ENCODE data around the gene ACKR3.

ACKR3 gene

DNA sequence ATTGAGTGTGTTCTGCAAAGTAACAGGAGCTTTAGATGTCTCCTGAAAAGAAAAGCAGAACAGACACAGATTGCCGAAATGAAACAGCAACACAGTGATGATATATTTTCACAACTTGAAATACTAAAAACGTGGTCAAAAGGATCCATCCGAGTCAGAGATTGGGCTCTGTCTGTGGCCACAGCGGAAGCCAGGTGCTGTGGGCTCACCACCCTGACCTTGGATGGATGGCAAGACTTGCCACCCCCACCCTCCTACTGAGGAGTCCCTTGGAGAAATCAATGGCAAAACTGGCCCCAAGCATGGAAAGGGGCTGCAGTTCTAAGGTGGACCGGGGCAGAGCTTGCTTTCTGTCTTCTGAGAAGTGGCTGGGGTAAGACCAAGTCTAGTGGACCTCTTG lies 31.4 kb upstream of the ACKR3 start:
- Histone ChIP-seq H3K27me3 (ENCODE audit: insufficient read depth, poor library complexity, severe bottlenecking) (peaks cover 3% of the 10 kb centered on the region), H3K4me3 (replicated peaks; ENCODE audit: insufficient read depth, low read length) (no peak overlapping the region), H3K27ac (replicated peaks) (no peak overlapping the region)
- no peak for TF ChIP-seq POLR2AphosphoS5 (IDR thresholded peaks at IDR 0.05; ENCODE audit: low read depth)
- no peak for DNase-seq (ENCODE audit: low read depth in 1 of 2, low spot score in 1 of 2)

GRCh38 chr2:236541008-236541562 lies 28.5 kb upstream of the ACKR3 start:
- Histone ChIP-seq H3K4me3 (replicated peaks; ENCODE audit: insufficient read depth, low read length) (no peak overlapping the region), H3K27ac (replicated peaks) (no peak overlapping the region), H3K27me3 (ENCODE audit: insufficient read depth, poor library complexity, severe bottlenecking) (peaks cover 3% of the 10 kb centered on the region)
- DNase-seq (ENCODE audit: low read depth in 1 of 2, low spot score in 1 of 2), result no peak
- TF ChIP-seq, protein P1, sequence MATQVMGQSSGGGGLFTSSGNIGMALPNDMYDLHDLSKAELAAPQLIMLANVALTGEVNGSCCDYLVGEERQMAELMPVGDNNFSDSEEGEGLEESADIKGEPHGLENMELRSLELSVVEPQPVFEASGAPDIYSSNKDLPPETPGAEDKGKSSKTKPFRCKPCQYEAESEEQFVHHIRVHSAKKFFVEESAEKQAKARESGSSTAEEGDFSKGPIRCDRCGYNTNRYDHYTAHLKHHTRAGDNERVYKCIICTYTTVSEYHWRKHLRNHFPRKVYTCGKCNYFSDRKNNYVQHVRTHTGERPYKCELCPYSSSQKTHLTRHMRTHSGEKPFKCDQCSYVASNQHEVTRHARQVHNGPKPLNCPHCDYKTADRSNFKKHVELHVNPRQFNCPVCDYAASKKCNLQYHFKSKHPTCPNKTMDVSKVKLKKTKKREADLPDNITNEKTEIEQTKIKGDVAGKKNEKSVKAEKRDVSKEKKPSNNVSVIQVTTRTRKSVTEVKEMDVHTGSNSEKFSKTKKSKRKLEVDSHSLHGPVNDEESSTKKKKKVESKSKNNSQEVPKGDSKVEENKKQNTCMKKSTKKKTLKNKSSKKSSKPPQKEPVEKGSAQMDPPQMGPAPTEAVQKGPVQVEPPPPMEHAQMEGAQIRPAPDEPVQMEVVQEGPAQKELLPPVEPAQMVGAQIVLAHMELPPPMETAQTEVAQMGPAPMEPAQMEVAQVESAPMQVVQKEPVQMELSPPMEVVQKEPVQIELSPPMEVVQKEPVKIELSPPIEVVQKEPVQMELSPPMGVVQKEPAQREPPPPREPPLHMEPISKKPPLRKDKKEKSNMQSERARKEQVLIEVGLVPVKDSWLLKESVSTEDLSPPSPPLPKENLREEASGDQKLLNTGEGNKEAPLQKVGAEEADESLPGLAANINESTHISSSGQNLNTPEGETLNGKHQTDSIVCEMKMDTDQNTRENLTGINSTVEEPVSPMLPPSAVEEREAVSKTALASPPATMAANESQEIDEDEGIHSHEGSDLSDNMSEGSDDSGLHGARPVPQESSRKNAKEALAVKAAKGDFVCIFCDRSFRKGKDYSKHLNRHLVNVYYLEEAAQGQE (IDR thresholded peaks at IDR 0.05; ENCODE audit: insufficient replicate concordance, low read depth), result no peak
- no peak for TF ChIP-seq POLR2AphosphoS5 (IDR thresholded peaks at IDR 0.05; ENCODE audit: low read depth)
- no peak for TF ChIP-seq GABPA (IDR thresholded peaks at IDR 0.05; ENCODE audit: low read depth)
- TF ChIP-seq CTCF (IDR thresholded peaks at IDR 0.05; ENCODE audit: insufficient read depth, low read length), result no peak
- no peak for TF ChIP-seq SPI1 (IDR thresholded peaks at IDR 0.05; ENCODE audit: borderline replicate concordance, low read depth)

DNA sequence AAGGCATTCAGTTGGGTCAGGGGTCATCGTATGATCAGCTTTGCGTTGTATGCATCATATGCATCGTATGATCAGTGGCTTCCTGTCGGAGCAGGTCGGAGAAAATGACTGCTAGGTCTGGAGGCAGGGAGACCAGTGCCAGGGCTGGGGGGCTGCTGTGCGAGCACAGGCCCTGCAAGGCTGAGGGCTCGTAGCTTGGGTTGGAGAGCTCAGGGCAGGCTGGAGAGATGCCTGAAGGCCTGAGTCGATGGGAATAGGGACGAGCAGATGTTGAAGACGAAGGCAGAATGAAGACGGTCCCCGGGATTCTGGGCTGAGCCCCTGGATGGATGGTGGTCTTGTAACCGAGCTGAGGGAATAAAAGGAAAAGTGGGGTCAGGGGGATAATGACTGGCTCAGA lies 25.3 kb upstream of the ACKR3 start:
- H3K27ac ChIP-seq (replicated peaks), result no peak overlapping the region
- H3K4me3 ChIP-seq (replicated peaks; ENCODE audit: insufficient read depth, low read length), result no peak overlapping the region
- H3K27me3 ChIP-seq (ENCODE audit: insufficient read depth, poor library complexity, severe bottlenecking), result no peaks in the 10 kb centered on the region
- TF ChIP-seq CTCF (IDR thresholded peaks at IDR 0.05; ENCODE audit: insufficient read depth, low read length), result no peak
- TF ChIP-seq GABPA (IDR thresholded peaks at IDR 0.05; ENCODE audit: low read depth), result no peak
- TF ChIP-seq, protein P1 (IDR thresholded peaks at IDR 0.05; ENCODE audit: insufficient replicate concordance, low read depth), result no peak
- TF ChIP-seq POLR2AphosphoS5 (IDR thresholded peaks at IDR 0.05; ENCODE audit: low read depth), result no peak
- TF ChIP-seq SPI1 (IDR thresholded peaks at IDR 0.05; ENCODE audit: borderline replicate concordance, low read depth), result no peak
- no peak for DNase-seq (ENCODE audit: low read depth in 1 of 2, low spot score in 1 of 2)

DNA sequence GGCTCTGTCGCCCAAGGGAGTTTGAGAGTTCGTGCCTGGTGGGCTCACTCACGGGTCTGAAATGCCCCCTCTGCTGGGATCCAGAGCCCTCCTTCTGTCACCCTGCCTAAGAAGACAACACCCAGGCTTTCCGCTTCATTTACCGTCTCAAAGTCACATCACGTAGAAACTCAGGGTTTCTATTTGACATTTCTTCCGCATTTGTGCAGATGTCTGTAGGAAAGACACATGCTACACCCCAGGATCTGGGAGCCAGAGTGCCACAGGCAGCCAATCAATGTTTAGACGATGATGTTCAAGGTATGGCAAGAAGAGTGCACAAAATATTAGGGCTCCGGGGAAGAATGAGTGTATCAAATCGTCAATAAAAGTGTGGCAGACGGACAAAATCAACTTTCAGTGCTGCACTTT lies 24.4 kb upstream of the ACKR3 start:
- TF ChIP-seq POLR2AphosphoS5 (IDR thresholded peaks at IDR 0.05; ENCODE audit: low read depth) (no peak), CTCF (IDR thresholded peaks at IDR 0.05; ENCODE audit: insufficient read depth, low read length) (no peak), SPI1 (IDR thresholded peaks at IDR 0.05; ENCODE audit: borderline replicate concordance, low read depth) (no peak), GABPA (IDR thresholded peaks at IDR 0.05; ENCODE audit: low read depth) (no peak)
- TF ChIP-seq, protein P1 (IDR thresholded peaks at IDR 0.05; ENCODE audit: insufficient replicate concordance, low read depth), result no peak
- H3K27me3 ChIP-seq (ENCODE audit: insufficient read depth, poor library complexity, severe bottlenecking), result no peaks in the 10 kb centered on the region
- no peak overlapping the region for H3K4me3 ChIP-seq (replicated peaks; ENCODE audit: insufficient read depth, low read length)
- no peak overlapping the region for H3K27ac ChIP-seq (replicated peaks)
- DNase-seq (ENCODE audit: low read depth in 1 of 2, low spot score in 1 of 2), result no peak
